Measurements from ENCODE around the gene DNTTIP2.
"Not testable (repeated sequence)": the region's sequence is repeated elsewhere in the genome, so short reads cannot be mapped to it uniquely, and the experiment has no call there.

Gene DNTTIP2

DNA sequence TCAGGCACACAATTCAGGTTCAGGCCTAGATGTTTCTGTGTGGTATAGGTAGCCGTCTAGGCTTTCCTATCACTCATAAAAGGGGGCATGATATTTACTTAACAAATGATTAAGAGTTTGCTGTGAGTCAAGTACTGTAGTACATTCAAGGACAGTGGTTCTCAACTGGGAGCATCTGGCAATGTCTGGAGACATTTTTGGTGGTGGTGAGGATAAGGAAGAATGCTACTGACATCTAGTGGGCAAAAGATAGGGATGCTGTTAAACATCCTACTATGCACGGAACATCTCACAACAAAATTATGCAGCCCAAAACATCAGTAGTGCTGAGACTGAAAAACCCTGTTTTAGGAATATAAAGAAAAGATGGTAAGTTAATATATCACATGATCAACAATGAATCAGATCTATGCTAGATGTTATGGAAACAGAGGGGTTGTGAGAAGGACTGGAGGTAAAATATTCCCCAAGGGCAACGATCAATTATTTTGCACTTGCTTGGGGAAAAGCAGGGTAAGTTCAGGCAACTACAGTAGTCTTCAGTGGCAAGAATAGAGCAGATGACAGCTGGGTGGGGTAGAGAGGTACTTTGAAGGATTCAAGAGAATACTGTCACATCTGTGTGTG lies 4.9 kb downstream of the DNTTIP2 start:
- DNase-seq: no peak

DNA sequence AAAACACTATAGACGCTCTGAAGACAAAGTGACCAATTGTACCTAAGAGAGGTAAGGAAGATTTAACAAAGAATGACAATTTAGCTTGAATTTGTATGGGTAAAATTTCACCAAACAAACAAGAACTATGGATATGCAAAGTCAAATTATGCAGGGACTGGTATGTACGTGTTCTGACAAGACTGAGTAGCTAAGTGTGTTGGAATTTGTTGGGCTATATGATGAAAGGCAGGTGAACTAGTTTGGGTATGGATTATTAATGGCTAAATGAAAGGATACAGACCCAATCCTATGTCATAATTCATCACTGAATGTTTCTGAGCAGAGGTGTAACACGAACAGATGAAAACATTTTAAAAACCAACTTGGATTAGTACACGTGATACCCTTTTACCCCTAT lies 7.6 kb downstream of the DNTTIP2 start:
- no peak for DNase-seq

DNA sequence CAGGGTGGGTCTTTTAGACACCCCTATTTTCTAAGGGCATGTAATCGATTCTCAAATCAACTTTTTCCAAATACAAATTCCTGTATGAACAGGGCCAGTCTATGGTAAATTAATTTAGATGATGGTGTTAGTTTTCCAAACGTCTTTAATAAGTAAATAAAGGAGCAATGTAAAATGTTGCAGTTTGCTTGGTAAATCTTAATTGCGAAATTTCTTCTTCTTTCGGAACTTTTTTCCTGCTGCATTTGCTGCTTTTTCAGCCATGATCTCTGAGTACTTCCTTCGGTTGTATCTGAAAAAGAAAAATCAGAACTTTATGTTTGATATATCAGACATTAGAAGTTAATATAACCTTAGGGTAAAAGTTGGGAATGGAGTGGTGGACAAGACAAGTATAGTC lies 9.4 kb downstream of the DNTTIP2 start:
- no peak for DNase-seq

DNA sequence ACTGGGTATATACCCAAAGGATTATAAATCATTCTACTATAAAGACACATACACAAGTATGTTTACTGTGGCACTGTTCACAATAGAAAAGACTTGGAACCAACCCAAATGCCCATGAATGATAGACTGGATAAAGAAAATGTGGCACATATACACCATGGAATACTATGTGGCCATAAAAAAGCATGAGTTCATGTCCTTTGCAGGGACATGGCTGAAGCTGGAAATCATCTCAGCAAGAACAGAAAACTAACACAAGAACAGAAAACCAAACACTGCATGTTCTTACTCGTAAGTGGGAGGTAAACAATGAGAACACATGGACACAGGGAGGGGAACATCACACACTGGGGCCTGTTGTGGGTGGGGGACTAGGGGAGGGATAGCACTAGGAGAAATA lies 10.5 kb downstream of the DNTTIP2 start:
- not testable (repeated sequence) for DNase-seq

DNA sequence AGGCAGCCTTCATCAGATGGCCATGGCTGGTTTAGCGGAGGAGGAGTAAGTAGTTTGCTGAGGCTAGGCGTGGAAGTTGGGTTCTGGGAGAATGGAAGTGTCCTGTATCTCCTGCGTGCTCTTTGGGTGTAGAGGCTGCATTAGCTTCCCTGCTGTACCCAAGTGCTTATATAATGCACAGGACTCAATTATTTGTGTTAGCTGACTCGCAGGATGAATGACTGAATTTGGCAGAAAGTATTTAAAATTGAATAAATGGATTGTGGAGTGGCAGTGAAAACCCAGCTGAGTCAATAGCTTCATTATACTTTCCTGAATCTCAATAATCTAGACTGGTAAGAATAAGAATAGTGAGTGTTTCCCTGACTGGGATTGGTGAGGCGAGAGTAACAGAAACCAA lies 13.8 kb downstream of the DNTTIP2 start:
- no peak for DNase-seq

DNA sequence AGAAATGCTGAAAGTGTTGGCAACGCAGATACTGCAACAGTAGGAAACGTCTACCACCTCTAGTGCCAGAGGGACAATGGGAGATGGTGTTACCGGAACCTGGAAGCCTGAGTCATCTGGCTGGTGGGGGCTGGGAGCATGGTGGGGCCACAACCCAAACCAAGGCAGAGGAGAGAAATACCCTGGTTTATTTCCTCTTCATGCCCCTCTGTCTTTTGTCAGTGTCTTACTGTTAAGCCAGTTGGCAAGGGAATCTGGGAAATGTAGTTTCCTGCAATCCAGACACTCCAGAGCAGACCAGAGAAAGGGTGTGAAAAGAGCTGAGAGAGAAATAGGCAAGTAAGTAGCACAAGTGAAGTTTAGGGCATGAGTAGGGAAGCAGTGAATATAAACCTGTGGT lies 14.8 kb downstream of the DNTTIP2 start:
- no peak for DNase-seq

DNA sequence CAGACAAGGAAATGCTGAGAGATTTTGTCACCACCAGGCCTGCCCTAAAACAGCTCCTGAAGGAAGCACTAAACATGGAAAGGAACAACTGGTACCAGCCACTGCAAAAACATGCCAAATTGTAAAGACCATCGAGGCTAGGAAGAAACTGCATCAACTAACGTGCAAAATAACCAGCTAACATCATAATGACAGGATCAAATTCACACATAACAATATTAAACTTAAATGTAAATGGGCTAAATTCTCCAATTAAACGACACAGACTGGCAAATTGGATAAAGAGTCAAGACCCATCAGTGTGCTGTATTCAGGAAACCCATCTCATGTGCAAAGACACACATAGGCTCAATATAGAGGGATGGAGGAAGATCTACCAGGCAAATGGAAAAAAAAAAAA lies 21.4 kb downstream of the DNTTIP2 start:
- DNase-seq: not testable (repeated sequence)

DNA sequence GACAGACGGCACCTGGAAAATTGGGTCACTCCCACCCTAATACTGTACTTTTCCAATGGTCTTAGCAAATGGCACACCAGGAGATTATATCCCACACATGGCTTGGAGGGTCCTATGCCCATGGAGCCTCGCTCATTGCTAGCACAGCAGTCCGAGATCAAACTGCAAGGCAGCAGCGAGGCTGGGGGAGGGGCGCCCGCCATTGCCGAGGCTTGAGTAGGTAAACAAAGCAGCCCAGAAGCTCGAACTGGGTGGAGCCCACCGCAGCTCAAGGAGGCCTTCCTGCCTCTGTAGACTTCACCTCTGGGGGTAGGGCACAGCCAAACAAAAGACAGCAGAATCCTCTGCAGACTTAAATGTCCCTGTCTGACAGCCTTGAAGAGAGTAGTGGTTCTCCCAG lies 23.0 kb downstream of the DNTTIP2 start:
- DNase-seq: not testable (repeated sequence)

DNA sequence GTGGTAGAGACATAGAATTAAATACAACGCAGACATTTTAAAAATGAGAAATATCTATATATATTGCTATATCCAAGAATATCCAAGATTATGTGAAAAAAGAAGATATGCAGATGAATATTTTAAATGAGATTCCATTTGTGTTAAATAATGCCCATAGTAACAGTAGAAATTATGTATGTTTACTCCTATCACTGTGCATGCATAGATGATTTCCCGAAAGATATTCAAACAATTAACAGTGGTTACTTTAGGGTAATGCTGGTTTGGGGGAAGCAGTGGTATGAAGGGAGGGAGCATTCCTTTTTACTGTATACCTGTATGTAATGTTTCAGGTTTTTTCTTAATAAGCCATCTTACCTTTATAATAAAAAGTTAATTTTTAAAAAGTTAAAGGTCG lies 25.1 kb downstream of the DNTTIP2 start:
- DNase-seq: no peak

DNA sequence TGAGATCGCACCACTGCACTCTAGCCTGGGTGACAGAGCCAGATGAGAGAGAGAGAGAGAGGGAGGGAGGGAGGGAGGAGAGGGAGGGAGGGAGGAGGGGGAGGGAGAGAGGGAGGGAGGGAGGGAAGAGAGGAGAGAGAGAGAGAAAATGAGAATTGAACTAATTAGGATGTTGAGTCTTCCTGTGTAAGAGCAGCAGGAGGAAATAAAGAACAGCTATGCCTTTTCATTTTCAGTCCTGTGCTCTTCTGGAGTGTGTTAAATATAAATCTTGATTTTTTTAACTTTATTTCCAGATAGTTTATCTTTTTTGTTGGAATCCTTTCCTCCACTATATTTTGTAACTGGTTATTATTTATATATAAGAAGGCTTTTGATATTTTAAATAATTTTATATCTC lies 27.1 kb downstream of the DNTTIP2 start:
- no peak for DNase-seq

DNA sequence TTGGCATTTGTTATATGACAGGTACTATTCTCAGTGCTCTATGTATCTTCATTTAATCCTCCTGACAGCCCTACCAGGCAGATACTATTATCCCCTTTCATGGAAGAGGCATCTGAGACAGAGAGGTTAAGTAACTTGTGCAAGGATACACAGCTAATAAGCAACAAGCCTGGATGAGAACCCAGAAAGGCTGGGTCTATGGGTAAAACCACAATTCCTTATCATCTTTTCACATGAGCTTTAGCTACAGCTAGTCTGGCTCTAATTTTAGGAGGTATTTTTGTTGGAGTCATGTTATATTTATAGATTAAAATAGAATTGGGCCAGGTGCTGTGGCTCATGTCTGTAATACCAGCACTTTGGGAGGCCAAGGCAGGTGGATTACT lies 27.7 kb downstream of the DNTTIP2 start:
- no peak for DNase-seq

DNA sequence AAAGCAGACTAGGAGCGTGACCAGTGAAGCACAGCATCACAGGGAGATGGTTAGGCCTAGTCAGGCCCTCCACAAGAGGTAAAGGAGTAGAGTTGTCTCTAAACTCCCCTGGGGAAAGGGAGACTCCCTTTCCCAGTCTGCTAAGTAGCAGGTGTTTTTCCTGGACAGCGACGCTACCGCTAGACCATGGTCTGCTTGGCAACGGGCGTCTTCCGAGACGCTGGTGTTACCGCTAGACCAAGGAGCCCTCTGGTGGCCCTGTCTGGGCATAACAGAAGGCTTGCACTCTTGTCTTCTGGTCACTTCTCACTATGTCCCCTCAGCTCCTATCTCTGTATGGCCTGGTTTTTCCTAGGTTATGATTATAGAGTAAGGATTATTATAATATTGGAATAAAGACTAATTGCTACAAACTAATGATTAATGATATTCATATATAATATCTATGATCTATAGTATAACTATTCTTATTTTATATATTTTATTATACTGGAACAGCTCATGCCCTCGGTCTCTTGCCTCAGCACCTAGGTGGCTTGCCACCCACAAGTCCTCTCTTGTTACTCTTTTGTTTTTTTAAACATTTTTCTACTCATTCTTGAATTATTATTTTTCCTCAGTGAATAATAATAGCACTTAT lies 28.2 kb downstream of the DNTTIP2 start:
- peak; percentile 66 for DNase-seq

DNA sequence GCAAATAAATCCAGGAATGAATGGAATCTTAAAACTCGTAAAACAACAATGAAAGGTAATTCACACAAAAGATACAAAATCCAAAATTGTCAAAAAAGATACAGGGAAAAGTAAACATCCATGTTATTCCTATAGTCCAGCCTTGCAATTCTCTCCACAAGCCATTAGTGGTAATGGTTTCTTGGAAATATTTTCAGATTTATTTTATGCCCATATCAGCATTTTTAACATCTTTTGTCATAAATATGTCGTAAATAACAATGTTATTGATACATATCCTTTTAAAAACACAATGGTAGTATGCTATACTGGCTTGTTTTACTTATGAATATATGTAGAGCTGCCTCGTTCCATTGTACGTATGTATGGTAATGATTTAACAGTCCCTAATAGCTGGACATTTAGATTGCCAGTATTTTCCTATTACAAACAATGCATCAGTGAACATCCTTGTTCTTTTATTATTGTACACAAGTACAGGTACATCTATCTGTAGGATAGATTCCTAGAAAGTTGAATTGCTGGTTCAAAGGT lies 30.6 kb downstream of the DNTTIP2 start:
- DNase-seq: no peak

DNA sequence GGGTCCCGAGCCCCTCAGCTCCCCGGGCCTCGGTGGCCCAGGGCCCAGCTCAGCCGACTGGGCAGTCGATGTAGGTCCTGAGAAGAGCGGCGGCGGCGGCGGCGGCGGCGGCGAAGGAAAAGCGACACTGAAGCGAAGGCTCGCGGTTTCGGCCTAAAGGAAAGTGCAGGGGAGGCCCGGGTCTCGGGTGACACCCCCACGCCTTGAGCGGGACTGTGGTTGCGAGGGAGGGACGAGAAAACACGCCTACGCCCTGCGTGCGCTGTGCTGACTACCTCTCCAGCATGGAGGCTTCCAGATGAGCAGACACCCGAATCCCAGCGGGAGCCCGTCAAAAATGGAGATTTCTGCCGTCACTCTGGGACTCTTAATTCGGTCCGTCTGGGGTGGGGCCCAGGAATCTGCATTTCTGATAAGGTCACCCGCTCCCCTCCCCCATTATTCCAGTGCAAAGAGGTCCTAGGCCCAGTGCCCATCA lies 31.2 kb downstream of the DNTTIP2 start:
- DNase-seq: peak; percentile 69

DNA sequence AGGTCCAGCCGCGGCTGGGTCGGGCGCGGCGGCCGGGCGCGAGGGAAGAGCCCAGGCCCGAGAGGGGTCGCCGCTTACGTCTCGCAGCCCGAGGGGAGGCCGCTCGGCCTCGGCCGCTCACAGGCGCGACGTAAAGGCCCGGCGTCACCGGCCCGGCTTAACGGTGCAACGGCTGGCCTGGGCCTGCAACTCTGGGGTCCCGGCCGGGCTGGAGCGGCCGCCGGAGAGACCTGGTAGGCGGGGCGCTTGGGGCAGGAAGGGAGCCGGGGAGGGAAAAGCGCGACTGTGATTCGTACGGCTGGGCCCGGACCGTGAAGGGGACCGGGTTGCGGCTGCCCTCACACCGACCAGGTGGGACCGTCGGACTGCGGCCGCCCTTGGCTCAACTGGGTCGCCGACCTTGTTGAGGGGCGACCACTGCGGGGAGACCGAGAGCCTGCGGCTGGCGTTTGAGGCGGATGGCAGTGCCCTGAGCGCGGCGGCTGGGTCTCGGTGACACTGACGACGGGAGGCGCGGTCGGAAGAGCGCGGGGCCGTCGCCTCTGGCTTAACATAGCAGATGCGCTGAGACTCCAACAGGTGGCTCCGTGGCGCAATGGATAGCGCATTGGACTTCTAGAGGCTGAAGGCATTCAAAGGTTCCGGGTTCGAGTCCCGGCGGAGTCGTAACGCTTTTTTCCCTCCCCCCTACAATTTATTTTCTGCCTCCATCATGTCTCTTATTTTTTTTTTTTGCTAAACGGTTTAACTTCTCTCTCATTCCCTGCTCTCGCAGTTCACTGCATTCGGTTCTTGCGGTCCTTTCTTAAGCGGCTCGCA lies 31.8 kb downstream of the DNTTIP2 start:
- DNase-seq: peak; percentile 90

DNA sequence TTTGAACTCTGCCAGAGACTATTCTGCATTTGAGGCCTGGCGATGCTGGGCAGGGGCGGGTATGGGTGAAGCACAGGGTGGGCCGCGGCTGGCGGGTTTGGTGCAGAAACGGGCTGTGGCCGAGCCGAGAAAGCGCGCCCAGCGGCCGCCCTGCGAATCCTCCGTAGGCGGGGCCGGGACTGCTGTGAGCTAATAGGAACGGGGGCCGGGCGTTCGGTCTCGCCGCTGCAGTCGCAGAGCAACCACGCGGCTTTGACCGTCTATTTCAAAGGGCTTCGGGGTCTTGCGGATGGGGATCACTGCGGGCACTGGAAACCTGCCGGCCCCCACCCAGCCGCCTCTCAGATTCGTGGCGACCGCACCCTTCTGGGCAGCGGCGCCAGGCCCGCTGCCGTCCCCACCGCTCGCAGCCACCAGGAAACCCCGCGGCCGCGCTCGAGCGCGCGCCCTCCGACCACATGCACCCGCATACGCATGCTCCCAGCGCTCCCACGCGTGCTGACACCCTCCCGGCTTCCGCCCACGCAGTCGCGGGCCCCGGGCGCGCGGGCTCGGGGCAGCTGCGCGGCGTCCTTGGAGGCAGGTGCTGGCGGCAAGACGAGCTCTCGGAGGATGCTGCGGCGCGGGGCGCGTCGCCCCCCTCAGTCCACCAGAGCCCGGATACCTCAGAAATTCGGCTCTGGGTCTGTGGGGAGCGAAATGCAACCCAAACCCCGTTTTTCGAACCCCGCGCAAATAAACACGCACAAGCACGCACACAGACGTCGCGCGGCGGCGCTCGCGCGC lies 32.6 kb downstream of the DNTTIP2 start:
- peak; percentile 83 for DNase-seq

DNA sequence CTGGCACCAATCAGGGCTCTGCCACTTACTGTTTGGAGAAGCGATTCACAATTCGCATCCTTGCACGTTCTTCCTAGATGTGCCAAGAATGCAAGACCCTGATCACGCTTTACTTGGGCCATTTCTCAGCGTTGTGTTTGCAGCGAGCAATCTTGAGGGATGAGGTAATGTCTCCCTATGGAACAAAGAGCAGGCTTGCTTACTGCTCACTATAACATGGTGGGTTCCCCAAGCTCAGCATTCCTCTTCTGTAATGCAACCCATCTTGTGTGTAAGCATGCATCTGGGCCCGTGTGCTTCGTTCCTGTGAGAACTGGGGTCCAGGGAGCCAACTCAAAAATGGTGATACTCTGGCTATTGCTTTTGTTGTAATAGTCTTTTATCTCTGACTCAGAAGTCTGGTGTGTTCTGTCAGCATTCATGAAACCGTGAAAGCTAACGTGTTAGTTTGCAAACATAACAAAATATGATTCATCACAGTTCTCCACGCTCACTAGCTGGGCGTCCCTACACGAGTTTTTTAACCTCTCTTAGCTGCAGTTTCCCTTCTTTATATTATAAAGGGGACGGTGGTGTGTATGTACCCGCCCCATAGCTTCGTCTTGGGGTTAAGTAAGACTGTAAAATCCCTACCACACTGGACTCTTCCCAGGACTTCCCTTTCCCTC lies 33.3 kb downstream of the DNTTIP2 start:
- DNase-seq: peak; percentile 56

DNA sequence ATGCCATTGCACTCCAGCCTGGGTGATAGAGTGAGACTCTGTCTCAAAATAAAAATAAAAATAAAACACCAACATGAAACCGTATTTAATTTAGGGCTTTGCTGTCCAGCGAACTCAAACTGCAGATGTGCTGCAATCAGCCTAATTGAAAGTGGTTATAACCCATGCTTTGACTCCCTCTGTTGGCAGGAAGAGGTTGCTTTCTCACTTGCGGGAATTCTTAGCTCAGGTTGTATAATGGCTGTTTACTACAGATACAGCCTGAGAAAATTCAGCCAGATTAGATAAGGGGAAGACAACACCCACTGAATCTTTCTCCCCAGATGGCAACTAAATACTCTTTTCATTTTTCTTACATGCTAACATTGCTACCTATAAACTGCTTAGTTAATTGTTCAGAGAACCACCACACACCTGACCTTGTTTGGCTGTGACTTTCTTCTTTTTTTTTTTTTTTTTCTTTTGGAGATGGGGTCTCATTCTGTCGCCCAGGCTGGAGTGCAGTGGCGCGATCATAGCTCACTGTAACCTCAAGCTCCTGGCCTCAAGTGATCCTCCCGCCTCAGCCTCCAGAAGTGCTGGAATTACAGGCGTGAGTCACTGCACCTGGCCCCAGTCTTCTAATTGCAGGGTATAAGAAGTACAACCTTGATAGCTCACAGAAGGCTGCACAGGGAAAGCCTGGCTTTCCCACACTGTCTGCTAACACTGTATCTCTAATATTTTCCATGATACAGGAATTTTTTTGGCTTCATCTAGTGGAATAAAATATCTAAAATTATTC lies 34.6 kb downstream of the DNTTIP2 start:
- peak; percentile 49 for DNase-seq

DNA sequence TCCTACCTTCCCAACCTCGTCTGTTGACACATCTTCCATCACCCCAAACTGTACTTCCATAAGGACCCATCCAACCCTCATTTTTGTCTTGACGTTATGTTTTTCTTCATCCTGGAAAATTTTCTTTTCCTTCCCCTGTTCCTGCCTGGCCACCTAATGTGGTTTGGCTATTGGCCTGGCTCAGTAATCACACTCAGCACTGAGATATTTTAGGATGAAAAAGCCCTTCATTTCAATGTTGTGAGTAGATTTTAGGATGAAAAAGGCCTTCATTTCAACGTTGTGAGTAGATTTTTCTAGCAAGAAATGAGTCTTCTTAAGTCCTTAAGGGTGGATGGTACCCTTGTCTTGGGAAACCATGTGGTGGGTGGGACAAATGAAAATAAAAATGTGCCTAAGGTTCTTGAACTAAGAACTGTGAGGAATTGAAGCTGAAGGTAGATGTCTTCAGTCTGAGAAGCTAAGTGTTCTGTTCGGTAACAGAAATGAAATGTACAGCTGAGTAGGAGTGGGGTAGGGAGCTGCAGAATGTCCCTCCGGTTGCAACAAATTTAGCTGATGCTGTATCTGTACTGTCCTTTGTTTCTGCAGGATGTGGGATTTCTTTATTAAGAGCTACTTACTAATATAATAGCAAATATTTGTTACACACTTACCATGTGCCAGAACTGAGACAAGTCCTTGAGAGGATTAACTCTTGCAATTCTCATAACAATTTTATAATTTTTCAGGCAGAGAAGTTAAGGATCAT lies 36.1 kb downstream of the DNTTIP2 start:
- no peak for DNase-seq

DNA sequence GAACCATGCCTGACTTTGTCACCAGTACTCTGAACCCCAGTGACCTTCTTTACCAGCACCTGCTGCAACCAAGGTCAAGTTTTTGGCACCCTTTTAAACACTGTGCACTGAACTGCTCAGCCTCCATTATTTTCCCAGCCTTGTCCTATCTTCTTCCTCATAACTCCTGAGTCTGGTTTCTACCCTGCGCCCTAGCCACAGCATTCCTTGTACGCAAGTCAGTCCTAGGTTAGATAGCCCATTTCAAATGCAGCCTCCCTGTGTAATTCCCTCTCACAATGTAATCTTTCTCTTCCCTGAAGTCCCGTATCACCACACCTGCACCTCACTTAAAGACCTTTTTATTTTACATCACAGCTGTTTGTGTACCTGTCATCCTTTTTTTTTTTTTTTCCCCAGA lies 37.2 kb downstream of the DNTTIP2 start:
- DNase-seq: no peak
